Measurements from ENCODE around the gene TIAM2. TPM values are rescaled to one million over a fixed set of nuclear protein-coding genes. Genes with fewer than 3 reads are reported as not detected.

The TIAM2 gene
- total and polyA plus RNA-seq, 2 experiments from 2014 or later, result 14.2 to 24.4 TPM

- no peak for TF ChIP-seq NANOG (IDR thresholded peaks at IDR 0.05; ENCODE audit: borderline replicate concordance)
- TF ChIP-seq, protein P1, sequence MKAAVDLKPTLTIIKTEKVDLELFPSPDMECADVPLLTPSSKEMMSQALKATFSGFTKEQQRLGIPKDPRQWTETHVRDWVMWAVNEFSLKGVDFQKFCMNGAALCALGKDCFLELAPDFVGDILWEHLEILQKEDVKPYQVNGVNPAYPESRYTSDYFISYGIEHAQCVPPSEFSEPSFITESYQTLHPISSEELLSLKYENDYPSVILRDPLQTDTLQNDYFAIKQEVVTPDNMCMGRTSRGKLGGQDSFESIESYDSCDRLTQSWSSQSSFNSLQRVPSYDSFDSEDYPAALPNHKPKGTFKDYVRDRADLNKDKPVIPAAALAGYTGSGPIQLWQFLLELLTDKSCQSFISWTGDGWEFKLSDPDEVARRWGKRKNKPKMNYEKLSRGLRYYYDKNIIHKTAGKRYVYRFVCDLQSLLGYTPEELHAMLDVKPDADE (IDR thresholded peaks at IDR 0.05), result no peak
These were observed 204.9 kb downstream of the TIAM2 start (continued) for GRCh38 chr6:155200012-155200411.

DNA sequence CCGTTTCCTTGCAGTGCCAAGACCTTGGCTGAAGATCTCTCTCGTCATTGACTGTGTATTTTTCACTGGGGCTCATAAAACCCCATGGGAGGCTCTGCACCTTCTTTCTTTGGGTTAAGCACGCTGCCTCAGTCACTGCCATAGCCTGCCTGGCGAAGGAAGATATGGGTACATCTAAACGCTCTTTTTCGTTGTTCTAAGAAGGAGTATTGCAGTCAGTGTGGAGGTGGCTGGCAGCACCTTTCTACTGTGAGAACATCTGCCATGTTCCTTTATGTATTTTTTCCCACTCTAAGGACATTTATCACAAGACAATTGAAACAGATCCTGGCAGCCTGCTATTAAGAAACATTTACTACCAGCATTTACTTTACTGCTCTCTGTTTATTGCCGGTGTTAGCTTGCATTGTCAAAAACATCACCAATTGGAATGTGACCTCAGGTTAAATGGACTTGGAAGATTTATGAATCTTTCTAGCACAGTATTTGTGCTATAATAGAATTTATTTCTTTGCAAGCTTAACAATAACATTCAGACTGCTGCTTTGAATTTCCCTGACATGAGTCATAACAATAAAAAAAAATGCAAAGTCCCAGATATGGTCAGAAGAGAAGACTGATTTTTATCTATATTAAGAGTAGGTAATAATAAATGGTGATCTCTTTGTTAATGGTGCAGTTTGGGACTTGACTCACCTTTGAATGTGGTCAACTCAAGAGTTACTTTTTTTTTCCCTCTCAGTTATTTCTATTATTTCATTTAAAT lies 206.5 kb downstream of the TIAM2 start:
- Mint-ChIP-seq H3K4me3 (no peak overlapping the region), H3K9me3 (no peaks in the 10 kb centered on the region), H3K4me1 (no peaks in the 10 kb centered on the region; the same call in 2 of the 3 replicates), H3K36me3 (ENCODE audit: low read depth) (peaks cover 10% of the 10 kb centered on the region; the same call in 2 of the 3 replicates), H3K27ac (no peak overlapping the region), H3K27me3 (ENCODE audit: insufficient read depth, low read depth, poor library complexity) (no peaks in the 10 kb centered on the region)
- H3K27ac ChIP-seq (ENCODE audit: low read depth), result no peak overlapping the region
- no peaks in the 10 kb centered on the region for H4K20me1 ChIP-seq (replicated peaks; ENCODE audit: insufficient read depth)
- H3K36me3 ChIP-seq (ENCODE audit: insufficient read depth), result no peaks in the 10 kb centered on the region
- no peaks in the 10 kb centered on the region for H3K79me2 ChIP-seq (replicated peaks; ENCODE audit: insufficient read depth)
- no peaks in the 10 kb centered on the region for H3K27me3 ChIP-seq (ENCODE audit: insufficient read depth)
- DNase-seq (ENCODE audit: low spot score) (no peak), ATAC-seq (no peak)
- no peaks in the 10 kb centered on the region for H3K4me1 ChIP-seq (ENCODE audit: insufficient read depth)
- H2AFZ ChIP-seq, result no peak overlapping the region
- no peaks in the 10 kb centered on the region for H3K9me2 ChIP-seq (ENCODE audit: insufficient read depth)
- no peak overlapping the region for H3K4me2 ChIP-seq
- H3K4me3 ChIP-seq, result no peak overlapping the region
- H3F3A ChIP-seq (replicated peaks; ENCODE audit: low read depth), result no peaks in the 10 kb centered on the region
- TF ChIP-seq ZNF462 (CRISPR knock-in tag; IDR thresholded peaks at IDR 0.05) (no peak), CREB1 (CRISPR knock-in tag; IDR thresholded peaks at IDR 0.05; ENCODE audit: low read depth) (no peak), NANOG (IDR thresholded peaks at IDR 0.05; ENCODE audit: borderline replicate concordance) (no peak), CTCF (conservative IDR thresholded peaks at IDR 0.05; ENCODE audit: low read depth in 2 of 2) (no peak), JUNB (IDR thresholded peaks at IDR 0.05; ENCODE audit: unreplicated experiment) (no peak), ZNF114 (CRISPR knock-in tag; IDR thresholded peaks at IDR 0.05) (no peak), ZNF331 (CRISPR knock-in tag; IDR thresholded peaks at IDR 0.05; ENCODE audit: low read depth) (no peak), EZH2 (IDR thresholded peaks at IDR 0.05; ENCODE audit: low read depth, unreplicated experiment) (no peak), POLR2AphosphoS5 (IDR thresholded peaks at IDR 0.05; ENCODE audit: low read depth) (no peak), STAT1 (IDR thresholded peaks at IDR 0.05; ENCODE audit: unreplicated experiment) (no peak), EZH2phosphoT487 (IDR thresholded peaks at IDR 0.05; ENCODE audit: unreplicated experiment) (no peak)
- TF ChIP-seq, protein P1 (IDR thresholded peaks at IDR 0.05), result no peak
